K562 (cell line): ENCODE measurements around the gene RIMS3.

Experiments
- CREM ChIP-seq: IDR thresholded peaks from 2 replicates; pipeline ENCODE4 v1.6.1; 2014; ENCODE audit warnings: antibody characterized with exemption, low read depth
- EGR1 ChIP-seq: fragments of 450-650 bp; conservative IDR thresholded peaks from 2 replicates; pipeline ENCODE4 v1.6.1; 2017; ENCODE audit warnings: mild to moderate bottlenecking
- KLF16 ChIP-seq: IDR thresholded peaks from 2 replicates; pipeline ENCODE4 v1.6.1; 2016; ENCODE audit warnings: antibody characterized with exemption
- MTA3 ChIP-seq: fragments of 450-650 bp; formaldehyde crosslinking; IDR thresholded peaks from 2 replicates; pipeline ENCODE4 v1.6.1; 2017; ENCODE audit warnings: mild to moderate bottlenecking, borderline replicate concordance
- NFATC3 ChIP-seq: fragments of 450-650 bp; IDR thresholded peaks from 2 replicates; pipeline ENCODE4 v1.6.1; 2017; ENCODE audit warnings: mild to moderate bottlenecking
- POLR2AphosphoS5 ChIP-seq: IDR thresholded peaks from 2 replicates; pipeline ENCODE4 v1.6.1; 2011; ENCODE audit warnings: mild to moderate bottlenecking, low read depth, low read length, moderate library complexity; ENCODE audit not compliant: control insufficient read depth, insufficient read depth
- SP1 ChIP-seq: sonication (generic); formaldehyde crosslinking; IDR thresholded peaks from 2 replicates; pipeline ENCODE4 v1.8.1; 2022; ENCODE audit warnings: mild to moderate bottlenecking, missing genetic modification reagents
- TF ChIP-seq, protein P1 (sequence below): fragments of 200-600 bp; sonication (generic); IDR thresholded peaks from one replicate; pipeline ENCODE4 v1.6.1; 2012; ENCODE audit warnings: mild to moderate bottlenecking, low read depth, low read length, inconsistent platforms
- TF ChIP-seq, protein P2 (sequence below), 2 experiments: fragments of 250-450 bp in 1 of 2; fragments of 450-650 bp in 1 of 2; sonication (Bioruptor Pico) in 1 of 2; IDR thresholded peaks; 2 replicates each; pipeline versions ENCODE4 v1.6.1 to v1.8.0; 2016 to 2021; ENCODE audit warnings: mild to moderate bottlenecking in 2 of 2, moderate library complexity in 2 of 2, missing compliant biosample characterization in 1 of 2, missing genetic modification characterization in 1 of 2
- TF ChIP-seq, protein P3 (sequence below), 3 experiments: IDR thresholded peaks in 2 of 3; conservative IDR thresholded peaks in 1 of 3; 2 replicates each; pipeline ENCODE4 v1.5.1; 2011 to 2012; ENCODE audit warnings: low read length in 3 of 3, mild to moderate bottlenecking in 3 of 3, control low read depth in 2 of 3, improper control_type of control experiment in 1 of 3, inconsistent platforms in 1 of 3, low read depth in 1 of 3, mixed read lengths in 1 of 3, moderate library complexity in 1 of 3; ENCODE audit not compliant: insufficient read depth in 2 of 3
- TF ChIP-seq, protein P4 (sequence below): fragments of 150-350 bp; conservative IDR thresholded peaks from 2 replicates; pipeline ENCODE4 v1.6.1; 2014; ENCODE audit warnings: low read length

DNA sequence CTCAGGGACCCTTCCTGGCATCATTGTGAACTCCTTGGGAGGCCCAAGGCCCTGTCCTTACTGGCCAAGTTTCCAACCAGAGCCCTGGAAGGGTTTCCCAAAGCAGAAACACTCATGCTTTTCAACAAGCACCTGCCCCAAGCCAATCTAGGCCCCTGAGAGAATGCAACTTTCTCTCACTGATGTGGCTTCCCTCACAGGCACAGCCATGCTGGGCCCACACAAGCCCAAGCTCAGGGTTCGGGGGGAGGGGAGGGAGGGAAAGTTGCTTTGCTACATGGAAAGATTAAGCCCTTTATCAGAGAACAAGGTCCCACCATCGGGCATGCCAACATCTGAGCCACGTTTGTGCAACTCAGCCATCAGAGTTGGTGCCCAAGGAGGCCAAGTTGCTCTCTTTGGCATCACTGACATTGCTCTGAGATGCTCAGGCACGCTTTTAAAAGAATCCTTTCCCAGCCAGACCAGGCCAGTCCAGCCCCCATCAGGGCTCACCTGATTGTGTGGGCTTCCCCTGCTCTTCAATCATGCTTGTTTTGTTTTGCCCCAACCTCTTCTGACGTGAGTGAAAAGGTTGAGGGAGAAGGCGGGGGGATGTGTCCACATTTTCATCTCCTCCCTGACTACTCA is 43.5 kb downstream of the RIMS3 start:
- TF ChIP-seq, protein P1, sequence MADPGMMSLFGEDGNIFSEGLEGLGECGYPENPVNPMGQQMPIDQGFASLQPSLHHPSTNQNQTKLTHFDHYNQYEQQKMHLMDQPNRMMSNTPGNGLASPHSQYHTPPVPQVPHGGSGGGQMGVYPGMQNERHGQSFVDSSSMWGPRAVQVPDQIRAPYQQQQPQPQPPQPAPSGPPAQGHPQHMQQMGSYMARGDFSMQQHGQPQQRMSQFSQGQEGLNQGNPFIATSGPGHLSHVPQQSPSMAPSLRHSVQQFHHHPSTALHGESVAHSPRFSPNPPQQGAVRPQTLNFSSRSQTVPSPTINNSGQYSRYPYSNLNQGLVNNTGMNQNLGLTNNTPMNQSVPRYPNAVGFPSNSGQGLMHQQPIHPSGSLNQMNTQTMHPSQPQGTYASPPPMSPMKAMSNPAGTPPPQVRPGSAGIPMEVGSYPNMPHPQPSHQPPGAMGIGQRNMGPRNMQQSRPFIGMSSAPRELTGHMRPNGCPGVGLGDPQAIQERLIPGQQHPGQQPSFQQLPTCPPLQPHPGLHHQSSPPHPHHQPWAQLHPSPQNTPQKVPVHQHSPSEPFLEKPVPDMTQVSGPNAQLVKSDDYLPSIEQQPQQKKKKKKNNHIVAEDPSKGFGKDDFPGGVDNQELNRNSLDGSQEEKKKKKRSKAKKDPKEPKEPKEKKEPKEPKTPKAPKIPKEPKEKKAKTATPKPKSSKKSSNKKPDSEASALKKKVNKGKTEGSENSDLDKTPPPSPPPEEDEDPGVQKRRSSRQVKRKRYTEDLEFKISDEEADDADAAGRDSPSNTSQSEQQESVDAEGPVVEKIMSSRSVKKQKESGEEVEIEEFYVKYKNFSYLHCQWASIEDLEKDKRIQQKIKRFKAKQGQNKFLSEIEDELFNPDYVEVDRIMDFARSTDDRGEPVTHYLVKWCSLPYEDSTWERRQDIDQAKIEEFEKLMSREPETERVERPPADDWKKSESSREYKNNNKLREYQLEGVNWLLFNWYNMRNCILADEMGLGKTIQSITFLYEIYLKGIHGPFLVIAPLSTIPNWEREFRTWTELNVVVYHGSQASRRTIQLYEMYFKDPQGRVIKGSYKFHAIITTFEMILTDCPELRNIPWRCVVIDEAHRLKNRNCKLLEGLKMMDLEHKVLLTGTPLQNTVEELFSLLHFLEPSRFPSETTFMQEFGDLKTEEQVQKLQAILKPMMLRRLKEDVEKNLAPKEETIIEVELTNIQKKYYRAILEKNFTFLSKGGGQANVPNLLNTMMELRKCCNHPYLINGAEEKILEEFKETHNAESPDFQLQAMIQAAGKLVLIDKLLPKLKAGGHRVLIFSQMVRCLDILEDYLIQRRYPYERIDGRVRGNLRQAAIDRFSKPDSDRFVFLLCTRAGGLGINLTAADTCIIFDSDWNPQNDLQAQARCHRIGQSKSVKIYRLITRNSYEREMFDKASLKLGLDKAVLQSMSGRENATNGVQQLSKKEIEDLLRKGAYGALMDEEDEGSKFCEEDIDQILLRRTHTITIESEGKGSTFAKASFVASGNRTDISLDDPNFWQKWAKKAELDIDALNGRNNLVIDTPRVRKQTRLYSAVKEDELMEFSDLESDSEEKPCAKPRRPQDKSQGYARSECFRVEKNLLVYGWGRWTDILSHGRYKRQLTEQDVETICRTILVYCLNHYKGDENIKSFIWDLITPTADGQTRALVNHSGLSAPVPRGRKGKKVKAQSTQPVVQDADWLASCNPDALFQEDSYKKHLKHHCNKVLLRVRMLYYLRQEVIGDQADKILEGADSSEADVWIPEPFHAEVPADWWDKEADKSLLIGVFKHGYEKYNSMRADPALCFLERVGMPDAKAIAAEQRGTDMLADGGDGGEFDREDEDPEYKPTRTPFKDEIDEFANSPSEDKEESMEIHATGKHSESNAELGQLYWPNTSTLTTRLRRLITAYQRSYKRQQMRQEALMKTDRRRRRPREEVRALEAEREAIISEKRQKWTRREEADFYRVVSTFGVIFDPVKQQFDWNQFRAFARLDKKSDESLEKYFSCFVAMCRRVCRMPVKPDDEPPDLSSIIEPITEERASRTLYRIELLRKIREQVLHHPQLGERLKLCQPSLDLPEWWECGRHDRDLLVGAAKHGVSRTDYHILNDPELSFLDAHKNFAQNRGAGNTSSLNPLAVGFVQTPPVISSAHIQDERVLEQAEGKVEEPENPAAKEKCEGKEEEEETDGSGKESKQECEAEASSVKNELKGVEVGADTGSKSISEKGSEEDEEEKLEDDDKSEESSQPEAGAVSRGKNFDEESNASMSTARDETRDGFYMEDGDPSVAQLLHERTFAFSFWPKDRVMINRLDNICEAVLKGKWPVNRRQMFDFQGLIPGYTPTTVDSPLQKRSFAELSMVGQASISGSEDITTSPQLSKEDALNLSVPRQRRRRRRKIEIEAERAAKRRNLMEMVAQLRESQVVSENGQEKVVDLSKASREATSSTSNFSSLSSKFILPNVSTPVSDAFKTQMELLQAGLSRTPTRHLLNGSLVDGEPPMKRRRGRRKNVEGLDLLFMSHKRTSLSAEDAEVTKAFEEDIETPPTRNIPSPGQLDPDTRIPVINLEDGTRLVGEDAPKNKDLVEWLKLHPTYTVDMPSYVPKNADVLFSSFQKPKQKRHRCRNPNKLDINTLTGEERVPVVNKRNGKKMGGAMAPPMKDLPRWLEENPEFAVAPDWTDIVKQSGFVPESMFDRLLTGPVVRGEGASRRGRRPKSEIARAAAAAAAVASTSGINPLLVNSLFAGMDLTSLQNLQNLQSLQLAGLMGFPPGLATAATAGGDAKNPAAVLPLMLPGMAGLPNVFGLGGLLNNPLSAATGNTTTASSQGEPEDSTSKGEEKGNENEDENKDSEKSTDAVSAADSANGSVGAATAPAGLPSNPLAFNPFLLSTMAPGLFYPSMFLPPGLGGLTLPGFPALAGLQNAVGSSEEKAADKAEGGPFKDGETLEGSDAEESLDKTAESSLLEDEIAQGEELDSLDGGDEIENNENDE, result no peak
- TF ChIP-seq POLR2AphosphoS5, result no peak
- no peak for TF ChIP-seq MTA3
- TF ChIP-seq, protein P2, sequence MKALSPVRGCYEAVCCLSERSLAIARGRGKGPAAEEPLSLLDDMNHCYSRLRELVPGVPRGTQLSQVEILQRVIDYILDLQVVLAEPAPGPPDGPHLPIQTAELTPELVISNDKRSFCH (CRISPR knock-in tag; IDR thresholded peaks at IDR 0.05), result no peak
- TF ChIP-seq, protein P2 (tag; IDR thresholded peaks at IDR 0.05), result no peak
- no peak for TF ChIP-seq SP1
- TF ChIP-seq, protein P3, sequence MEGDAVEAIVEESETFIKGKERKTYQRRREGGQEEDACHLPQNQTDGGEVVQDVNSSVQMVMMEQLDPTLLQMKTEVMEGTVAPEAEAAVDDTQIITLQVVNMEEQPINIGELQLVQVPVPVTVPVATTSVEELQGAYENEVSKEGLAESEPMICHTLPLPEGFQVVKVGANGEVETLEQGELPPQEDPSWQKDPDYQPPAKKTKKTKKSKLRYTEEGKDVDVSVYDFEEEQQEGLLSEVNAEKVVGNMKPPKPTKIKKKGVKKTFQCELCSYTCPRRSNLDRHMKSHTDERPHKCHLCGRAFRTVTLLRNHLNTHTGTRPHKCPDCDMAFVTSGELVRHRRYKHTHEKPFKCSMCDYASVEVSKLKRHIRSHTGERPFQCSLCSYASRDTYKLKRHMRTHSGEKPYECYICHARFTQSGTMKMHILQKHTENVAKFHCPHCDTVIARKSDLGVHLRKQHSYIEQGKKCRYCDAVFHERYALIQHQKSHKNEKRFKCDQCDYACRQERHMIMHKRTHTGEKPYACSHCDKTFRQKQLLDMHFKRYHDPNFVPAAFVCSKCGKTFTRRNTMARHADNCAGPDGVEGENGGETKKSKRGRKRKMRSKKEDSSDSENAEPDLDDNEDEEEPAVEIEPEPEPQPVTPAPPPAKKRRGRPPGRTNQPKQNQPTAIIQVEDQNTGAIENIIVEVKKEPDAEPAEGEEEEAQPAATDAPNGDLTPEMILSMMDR (IDR thresholded peaks at IDR 0.05 in 2 of 3, conservative IDR thresholded peaks at IDR 0.05 in 1 of 3; ENCODE audit: insufficient read depth in 2 of 3, low read depth in 1 of 3, low read length in 3 of 3), result no peak
- TF ChIP-seq, protein P4, sequence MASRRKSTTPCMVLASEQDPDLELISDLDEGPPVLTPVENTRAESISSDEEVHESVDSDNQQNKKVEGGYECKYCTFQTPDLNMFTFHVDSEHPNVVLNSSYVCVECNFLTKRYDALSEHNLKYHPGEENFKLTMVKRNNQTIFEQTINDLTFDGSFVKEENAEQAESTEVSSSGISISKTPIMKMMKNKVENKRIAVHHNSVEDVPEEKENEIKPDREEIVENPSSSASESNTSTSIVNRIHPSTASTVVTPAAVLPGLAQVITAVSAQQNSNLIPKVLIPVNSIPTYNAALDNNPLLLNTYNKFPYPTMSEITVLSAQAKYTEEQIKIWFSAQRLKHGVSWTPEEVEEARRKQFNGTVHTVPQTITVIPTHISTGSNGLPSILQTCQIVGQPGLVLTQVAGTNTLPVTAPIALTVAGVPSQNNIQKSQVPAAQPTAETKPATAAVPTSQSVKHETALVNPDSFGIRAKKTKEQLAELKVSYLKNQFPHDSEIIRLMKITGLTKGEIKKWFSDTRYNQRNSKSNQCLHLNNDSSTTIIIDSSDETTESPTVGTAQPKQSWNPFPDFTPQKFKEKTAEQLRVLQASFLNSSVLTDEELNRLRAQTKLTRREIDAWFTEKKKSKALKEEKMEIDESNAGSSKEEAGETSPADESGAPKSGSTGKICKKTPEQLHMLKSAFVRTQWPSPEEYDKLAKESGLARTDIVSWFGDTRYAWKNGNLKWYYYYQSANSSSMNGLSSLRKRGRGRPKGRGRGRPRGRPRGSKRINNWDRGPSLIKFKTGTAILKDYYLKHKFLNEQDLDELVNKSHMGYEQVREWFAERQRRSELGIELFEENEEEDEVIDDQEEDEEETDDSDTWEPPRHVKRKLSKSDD, result no peak
- no peak for TF ChIP-seq KLF16
- no peak for TF ChIP-seq NFATC3
- TF ChIP-seq EGR1, result no peak
- TF ChIP-seq CREM, result no peak
